GM12875 (cell line): ENCODE results near the gene PGRMC2.

Experiments used
- H3K4me3 ChIP-seq: one replicate; pipeline ENCODE4 v1.5.1; 2011; ENCODE audit warnings: low read depth, low read length, control low read depth
- CTCF ChIP-seq: IDR thresholded peaks from 2 replicates; pipeline ENCODE4 v1.5.1; 2011; ENCODE audit warnings: low read depth, mild to moderate bottlenecking, control low read depth, inconsistent platforms, low read length, moderate library complexity, borderline replicate concordance; ENCODE audit not compliant: insufficient read depth

PGRMC2 gene

GRCh38 chr4:128291096-128291495 is 3.5 kb upstream of the PGRMC2 start:
- no peak overlapping the region for H3K4me3 ChIP-seq
- no peak for TF ChIP-seq CTCF

GRCh38 chr4:128290526-128290925 is 2.9 kb upstream of the PGRMC2 start:
- TF ChIP-seq CTCF = no peak
- H3K4me3 ChIP-seq = no peak overlapping the region

- no peak for TF ChIP-seq CTCF
- no peak overlapping the region for H3K4me3 ChIP-seq
Observed at GRCh38 chr4:128289523-128290158, 2.0 kb upstream of the PGRMC2 start.

DNA sequence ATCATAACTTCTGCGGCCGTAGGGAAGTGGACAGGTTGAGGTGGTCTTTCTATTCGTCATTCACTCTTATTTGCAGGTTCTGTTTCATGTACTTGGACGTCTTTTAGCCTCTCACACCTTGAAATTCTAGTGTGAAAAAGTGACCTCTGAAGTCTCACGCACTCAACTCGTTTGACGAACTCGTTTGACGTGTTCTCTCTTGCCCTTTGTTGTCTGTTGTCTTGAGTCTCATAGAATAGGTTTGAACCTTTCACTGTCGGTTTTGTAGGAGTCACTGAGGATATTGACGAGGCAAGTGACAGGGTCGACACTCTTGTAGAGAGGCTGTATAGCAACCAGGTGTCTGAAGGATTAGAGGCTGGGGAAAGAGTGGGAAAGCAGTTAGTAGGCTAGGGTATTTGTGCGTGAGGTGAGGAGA is 1.1 kb upstream of the PGRMC2 start:
- H3K4me3 ChIP-seq = peak overlapping the region; percentile 90
- TF ChIP-seq CTCF = no peak

DNA sequence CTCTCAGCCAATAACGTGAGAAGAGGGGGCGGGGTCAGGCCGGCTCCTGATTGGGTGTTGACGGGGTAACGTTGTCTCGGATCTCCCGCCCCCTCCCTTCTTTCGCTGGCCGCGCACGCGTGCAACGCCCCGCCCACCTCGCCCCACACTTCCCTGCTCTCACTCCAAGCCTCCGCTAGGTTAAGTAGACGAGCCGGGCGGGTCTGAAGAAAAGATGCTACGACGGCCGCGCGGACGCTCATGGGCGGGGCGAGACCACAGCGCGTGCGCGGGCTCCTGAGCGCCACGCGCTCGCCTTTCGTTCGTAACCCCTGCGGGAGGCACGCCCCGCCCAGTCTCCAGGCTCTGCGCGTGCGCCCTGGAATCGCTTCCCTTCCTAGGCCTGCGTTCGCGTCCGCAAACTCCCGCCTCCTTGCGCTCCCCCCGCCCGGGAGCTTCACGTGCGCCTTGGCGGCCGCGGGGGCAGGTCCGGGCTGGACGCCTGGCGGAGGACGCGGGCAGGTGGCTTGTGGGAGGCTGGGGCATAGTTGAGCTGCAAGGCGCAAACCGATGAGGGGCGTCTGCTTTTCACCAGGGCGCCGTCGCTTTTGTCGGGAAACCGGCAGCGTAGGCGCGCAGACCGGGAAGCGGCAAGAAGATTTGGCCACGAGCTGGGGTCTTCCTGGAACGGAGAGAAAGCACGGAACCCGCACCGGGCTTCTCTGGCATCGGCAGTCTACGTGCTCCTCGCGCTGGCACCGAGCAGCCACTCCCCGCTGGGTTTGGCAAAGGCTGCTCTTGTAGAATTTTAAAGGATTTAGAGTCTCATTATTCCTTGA is 467 bp upstream of the PGRMC2 start:
- H3K4me3 ChIP-seq = peak overlapping the region; percentile 90
- no peak for TF ChIP-seq CTCF

DNA sequence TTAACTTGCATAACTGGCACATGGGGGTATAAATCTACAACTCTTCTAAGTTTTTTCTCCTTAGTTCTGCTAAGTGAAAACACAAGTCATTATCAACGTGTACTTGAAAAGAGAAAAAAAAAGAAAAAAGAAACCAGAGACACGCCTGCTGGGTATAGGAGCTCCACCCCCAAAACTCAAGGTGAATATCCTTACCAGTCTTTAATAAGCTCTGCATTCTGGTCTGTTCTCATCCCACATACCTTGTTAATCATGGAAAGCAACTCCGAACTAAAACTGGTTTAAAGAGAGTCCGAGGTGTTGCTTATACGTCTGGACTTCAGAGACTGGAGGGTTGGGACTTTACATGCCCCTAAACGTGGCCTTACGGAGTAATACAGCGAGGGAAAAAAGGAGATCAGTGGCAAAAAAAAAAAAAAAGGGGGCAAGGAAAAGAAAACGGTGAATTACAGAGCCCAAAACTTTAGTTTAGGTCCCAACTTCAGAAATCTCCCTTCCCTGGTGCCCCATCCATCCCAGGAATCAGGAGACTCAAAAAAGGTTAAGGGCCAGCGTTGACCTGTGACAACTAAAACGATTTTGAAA is 1.0 kb downstream of the PGRMC2 start:
- no peak for TF ChIP-seq CTCF
- H3K4me3 ChIP-seq = peak overlapping the region; percentile 88
